ENCODE data around the gene FGF18.
A peak's percentile ranks its signal among the peaks of the same experiment; 100 is the strongest.
"Not testable (repeated sequence)": the region's sequence is repeated elsewhere in the genome, so short reads cannot be mapped to it uniquely, and the experiment has no call there.

The FGF18 gene

GRCh38 chr5:171391996-171392577, 27.4 kb upstream of the FGF18 start:
- Histone ChIP-seq H3K36me3 (ENCODE audit: insufficient read depth, low read length) (peaks cover 66% of the 10 kb centered on the region), H3K9ac (ENCODE audit: low read depth, low read length, poor library complexity, severe bottlenecking) (no peak overlapping the region), H3F3A (ENCODE audit: low read depth) (no peaks in the 10 kb centered on the region), H4K20me1 (ENCODE audit: insufficient read depth, low read length, poor library complexity, severe bottlenecking) (peaks cover 93% of the 10 kb centered on the region), H2AFZ (ENCODE audit: low read length) (no peak overlapping the region), H3K4me1 (ENCODE audit: insufficient read depth, low read length, poor library complexity, severe bottlenecking) (peaks cover 22% of the 10 kb centered on the region), H3K9me3 (ENCODE audit: insufficient read depth, low read depth, low read length) (no peaks in the 10 kb centered on the region), H3K4me3 (ENCODE audit: low read length, poor library complexity, severe bottlenecking) (peak overlapping the region; percentile 96), H3K4me2 (ENCODE audit: low read depth, low read length, poor library complexity, severe bottlenecking) (peak overlapping the region; percentile 88), H3K79me2 (ENCODE audit: insufficient read depth, low read length) (peaks cover 94% of the 10 kb centered on the region), H3K27me3 (ENCODE audit: insufficient read depth, low read length, poor library complexity, severe bottlenecking) (no peaks in the 10 kb centered on the region), H3K9me2 (replicated peaks; ENCODE audit: low read depth, low read length) (no peaks in the 10 kb centered on the region)
- TF ChIP-seq CTCF (conservative IDR thresholded peaks at IDR 0.05; ENCODE audit: low read length) (no peak), EZH2phosphoT487 (IDR thresholded peaks at IDR 0.05; ENCODE audit: borderline replicate concordance) (no peak)

GRCh38 chr5:171392585-171393159, 26.8 kb upstream of the FGF18 start:
- Histone ChIP-seq H3K4me1 (ENCODE audit: insufficient read depth, low read length, poor library complexity, severe bottlenecking) (peaks cover 21% of the 10 kb centered on the region), H3K79me2 (ENCODE audit: insufficient read depth, low read length) (peaks cover 100% of the 10 kb centered on the region), H3K27me3 (ENCODE audit: insufficient read depth, low read length, poor library complexity, severe bottlenecking) (no peaks in the 10 kb centered on the region), H3K9ac (ENCODE audit: low read depth, low read length, poor library complexity, severe bottlenecking) (no peak overlapping the region), H3K9me3 (ENCODE audit: insufficient read depth, low read depth, low read length) (no peaks in the 10 kb centered on the region), H3K36me3 (ENCODE audit: insufficient read depth, low read length) (peaks cover 72% of the 10 kb centered on the region), H3K9me2 (replicated peaks; ENCODE audit: low read depth, low read length) (no peaks in the 10 kb centered on the region), H2AFZ (ENCODE audit: low read length) (no peak overlapping the region), H3K4me2 (ENCODE audit: low read depth, low read length, poor library complexity, severe bottlenecking) (peak overlapping the region; percentile 88), H3F3A (ENCODE audit: low read depth) (no peaks in the 10 kb centered on the region), H3K4me3 (ENCODE audit: low read length, poor library complexity, severe bottlenecking) (peak overlapping the region; percentile 96), H4K20me1 (ENCODE audit: insufficient read depth, low read length, poor library complexity, severe bottlenecking) (peaks cover 98% of the 10 kb centered on the region)
- no peak for TF ChIP-seq CTCF (conservative IDR thresholded peaks at IDR 0.05; ENCODE audit: low read length)
- no peak for TF ChIP-seq EZH2phosphoT487 (IDR thresholded peaks at IDR 0.05; ENCODE audit: borderline replicate concordance)

GRCh38 chr5:171395042-171395441, 24.4 kb upstream of the FGF18 start:
- Histone ChIP-seq H2AFZ (ENCODE audit: low read length) (no peak overlapping the region), H3K79me2 (ENCODE audit: insufficient read depth, low read length) (peaks cover 100% of the 10 kb centered on the region), H3K27me3 (ENCODE audit: insufficient read depth, low read length, poor library complexity, severe bottlenecking) (no peaks in the 10 kb centered on the region), H3F3A (ENCODE audit: low read depth) (no peaks in the 10 kb centered on the region), H4K20me1 (ENCODE audit: insufficient read depth, low read length, poor library complexity, severe bottlenecking) (peaks cover 97% of the 10 kb centered on the region), H3K9ac (ENCODE audit: low read depth, low read length, poor library complexity, severe bottlenecking) (no peak overlapping the region), H3K4me2 (ENCODE audit: low read depth, low read length, poor library complexity, severe bottlenecking) (peak overlapping the region; percentile 88), H3K9me3 (ENCODE audit: insufficient read depth, low read depth, low read length) (no peaks in the 10 kb centered on the region), H3K9me2 (replicated peaks; ENCODE audit: low read depth, low read length) (no peaks in the 10 kb centered on the region), H3K4me1 (ENCODE audit: insufficient read depth, low read length, poor library complexity, severe bottlenecking) (peaks cover 20% of the 10 kb centered on the region), H3K4me3 (ENCODE audit: low read length, poor library complexity, severe bottlenecking) (peak overlapping the region; percentile 29), H3K36me3 (ENCODE audit: insufficient read depth, low read length) (peaks cover 93% of the 10 kb centered on the region)
- TF ChIP-seq EZH2phosphoT487 (IDR thresholded peaks at IDR 0.05; ENCODE audit: borderline replicate concordance) (no peak), CTCF (conservative IDR thresholded peaks at IDR 0.05; ENCODE audit: low read length) (no peak)

GRCh38 chr5:171396583-171396982, 22.9 kb upstream of the FGF18 start:
- H4K20me1 ChIP-seq (ENCODE audit: insufficient read depth, low read length, poor library complexity, severe bottlenecking) = peaks cover 85% of the 10 kb centered on the region
- peak overlapping the region; percentile 88 for H3K4me2 ChIP-seq (ENCODE audit: low read depth, low read length, poor library complexity, severe bottlenecking)
- H2AFZ ChIP-seq (ENCODE audit: low read length); H3K9me3 ChIP-seq (ENCODE audit: insufficient read depth, low read depth, low read length); H3K4me3 ChIP-seq (ENCODE audit: low read length, poor library complexity, severe bottlenecking); H3K9me2 ChIP-seq (replicated peaks; ENCODE audit: low read depth, low read length); H3K9ac ChIP-seq (ENCODE audit: low read depth, low read length, poor library complexity, severe bottlenecking); H3K27me3 ChIP-seq (ENCODE audit: insufficient read depth, low read length, poor library complexity, severe bottlenecking); H3F3A ChIP-seq (ENCODE audit: low read depth): not testable (repeated sequence)
- peaks cover 13% of the 10 kb centered on the region for H3K4me1 ChIP-seq (ENCODE audit: insufficient read depth, low read length, poor library complexity, severe bottlenecking)
- peaks cover 96% of the 10 kb centered on the region; the same call in 1 of the 2 replicates for H3K36me3 ChIP-seq (ENCODE audit: insufficient read depth, low read length)
- peaks cover 100% of the 10 kb centered on the region for H3K79me2 ChIP-seq (ENCODE audit: insufficient read depth, low read length)

Measured in Loucy (cell line).